ENCODE data around the gene SLC35E2B. TPM values are rescaled to one million over a fixed set of nuclear protein-coding genes. Genes with fewer than 3 reads are reported as not detected.
"Not testable (repeated sequence)": the region's sequence is repeated elsewhere in the genome, so short reads cannot be mapped to it uniquely, and the experiment has no call there.

SLC35E2B gene
- total RNA-seq, 2 donors from 2014 or later: 40.3 to 67.1 TPM

DNA sequence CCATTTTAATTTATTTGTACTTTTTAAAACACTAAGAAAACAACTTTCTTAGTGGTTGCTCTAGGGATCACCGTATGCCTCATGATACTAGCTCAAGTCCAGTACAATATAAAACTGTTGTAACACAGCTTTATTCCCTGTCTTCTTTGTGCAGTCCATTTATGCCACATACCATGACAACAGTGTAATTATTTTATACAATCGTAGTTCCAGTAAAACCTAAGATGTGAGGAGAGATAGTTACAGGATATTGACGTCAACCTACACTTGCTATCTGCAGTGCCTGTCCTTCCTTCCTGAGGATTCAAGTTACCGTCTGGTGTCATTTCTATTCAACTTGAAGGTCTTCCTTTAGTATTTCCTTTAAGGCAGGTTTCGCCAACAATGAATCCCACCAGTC is 46.3 kb downstream of the SLC35E2B start:
- H3K36me3 ChIP-seq; H3K4me1 ChIP-seq (replicated peaks); H3K9me3 ChIP-seq; H3K4me3 ChIP-seq; H3K27me3 ChIP-seq (replicated peaks; ENCODE audit: insufficient read depth); H3K27ac ChIP-seq; intact Hi-C loops (cut with DNase I); DNase-seq (ENCODE audit: low spot score): not testable (repeated sequence)
- WGBS: 78% methylated on average over 5 of the region's 5 CpGs

DNA sequence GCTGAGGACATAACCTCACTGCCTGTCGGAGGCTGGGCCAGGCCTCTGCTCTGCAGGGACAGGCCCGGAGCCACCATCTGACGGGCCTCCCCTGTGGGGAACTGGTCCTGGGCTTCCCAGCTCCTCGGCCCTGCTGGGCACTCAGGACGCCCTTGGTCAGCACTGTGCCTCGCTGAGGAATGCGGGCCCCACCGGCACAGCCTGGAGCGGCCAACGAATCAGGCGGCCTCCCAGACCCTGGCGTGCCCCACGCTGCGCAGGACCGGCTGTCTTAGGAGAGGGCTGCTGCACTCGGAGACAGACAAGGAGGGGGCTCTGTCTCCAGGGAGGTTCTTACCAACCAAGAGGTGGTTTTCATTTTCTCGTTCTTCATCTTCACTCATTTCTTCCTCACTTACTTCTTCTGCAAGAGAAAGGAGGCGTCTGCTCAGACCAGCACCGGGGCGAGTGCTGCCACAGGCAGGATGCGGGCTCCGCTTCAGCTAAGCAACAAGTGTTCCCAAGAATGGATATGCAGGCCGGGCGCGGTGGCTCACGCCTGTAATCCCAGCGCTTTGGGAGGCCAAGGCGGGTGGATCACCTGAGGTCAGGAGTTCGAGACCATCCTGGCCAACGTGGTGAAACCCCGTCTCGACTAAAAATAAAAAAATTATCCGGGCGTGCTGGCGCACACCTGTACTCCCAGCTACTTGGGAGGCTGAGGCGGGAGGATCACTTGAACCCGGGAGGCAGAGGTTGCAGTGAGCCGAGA is 51.7 kb downstream of the SLC35E2B start:
- WGBS: 95% methylated on average over 21 of the region's 38 CpGs
- intact Hi-C loops (cut with DNase I); DNase-seq (ENCODE audit: low spot score); H3K4me1 ChIP-seq (replicated peaks); H3K36me3 ChIP-seq; H3K9me3 ChIP-seq; H3K27me3 ChIP-seq (replicated peaks; ENCODE audit: insufficient read depth); H3K4me3 ChIP-seq; H3K27ac ChIP-seq: not testable (repeated sequence)

DNA sequence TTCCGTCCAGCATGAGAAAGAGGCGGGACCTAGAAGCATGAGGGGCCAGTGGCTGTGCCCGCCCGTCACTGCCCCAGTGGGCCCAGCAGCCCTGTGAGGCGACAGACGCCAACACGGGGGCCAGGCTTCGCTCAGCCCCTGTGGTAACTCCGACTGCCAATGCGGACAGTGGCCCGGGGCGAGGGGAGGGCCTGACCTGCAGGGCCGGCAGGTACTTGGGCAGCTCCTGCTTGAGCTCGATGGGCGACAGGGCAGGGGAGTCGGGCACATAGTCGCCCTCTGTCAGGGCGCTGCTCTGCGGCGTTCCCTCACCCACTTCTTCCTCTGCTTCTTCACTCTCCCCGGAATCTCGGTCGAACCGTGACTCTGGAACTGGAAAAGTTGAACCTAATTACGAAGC is 52.5 kb downstream of the SLC35E2B start:
- H3K4me1 ChIP-seq (replicated peaks); H3K27ac ChIP-seq; H3K4me3 ChIP-seq; DNase-seq (ENCODE audit: low spot score); H3K9me3 ChIP-seq; H3K36me3 ChIP-seq; H3K27me3 ChIP-seq (replicated peaks; ENCODE audit: insufficient read depth); intact Hi-C loops (cut with DNase I): not testable (repeated sequence)
- WGBS: 84% methylated on average over 5 of the region's 25 CpGs

DNA sequence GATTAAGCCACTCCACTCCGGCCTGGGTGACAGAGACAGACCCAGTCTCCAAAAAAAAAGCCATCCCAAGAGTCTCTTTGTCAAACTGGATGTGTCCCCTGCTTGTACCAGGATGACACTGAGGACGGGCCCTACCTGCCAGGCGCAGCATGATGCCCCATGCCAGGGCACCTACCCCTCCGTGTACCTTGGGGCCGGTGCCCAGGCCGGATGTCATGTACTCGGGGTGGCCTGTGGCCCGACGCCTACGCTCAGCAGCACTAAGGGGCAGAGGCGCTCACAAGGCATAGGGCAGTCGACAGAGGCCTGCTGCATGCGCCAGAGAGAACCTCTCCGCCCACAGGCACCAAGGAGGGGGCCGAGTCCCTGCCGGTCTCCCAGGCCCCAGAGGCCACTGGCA is 53.2 kb downstream of the SLC35E2B start:
- H3K27ac ChIP-seq; H3K9me3 ChIP-seq; intact Hi-C loops (cut with DNase I); H3K4me3 ChIP-seq; H3K27me3 ChIP-seq (replicated peaks; ENCODE audit: insufficient read depth); DNase-seq (ENCODE audit: low spot score); H3K4me1 ChIP-seq (replicated peaks); H3K36me3 ChIP-seq: not testable (repeated sequence)
- 97% methylated on average over 14 of the region's 16 CpGs for WGBS

DNA sequence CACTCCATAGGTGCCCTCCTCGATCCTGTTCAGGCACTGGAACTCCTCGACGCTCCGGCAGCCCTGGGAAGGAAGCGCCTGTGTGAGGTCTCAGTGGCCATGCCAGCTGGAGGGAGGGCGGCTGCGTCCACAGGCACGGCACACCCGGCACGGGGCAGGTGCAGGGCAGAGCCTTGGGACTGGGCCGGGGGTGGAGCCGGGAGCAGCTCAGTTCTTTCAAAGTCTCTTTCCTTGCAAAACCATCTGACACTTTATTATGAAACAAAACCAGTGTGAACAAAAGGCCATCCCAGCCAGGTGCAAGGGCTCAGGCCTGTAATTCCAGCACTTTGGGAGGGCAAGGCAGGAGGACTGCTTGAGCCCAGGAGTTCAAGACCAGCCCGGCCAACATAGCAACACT is 54.1 kb downstream of the SLC35E2B start:
- H3K9me3 ChIP-seq; H3K27me3 ChIP-seq (replicated peaks; ENCODE audit: insufficient read depth); H3K36me3 ChIP-seq; DNase-seq (ENCODE audit: low spot score); H3K27ac ChIP-seq; intact Hi-C loops (cut with DNase I); H3K4me1 ChIP-seq (replicated peaks); H3K4me3 ChIP-seq: not testable (repeated sequence)
- WGBS: 89% methylated on average over 7 of the region's 13 CpGs

DNA sequence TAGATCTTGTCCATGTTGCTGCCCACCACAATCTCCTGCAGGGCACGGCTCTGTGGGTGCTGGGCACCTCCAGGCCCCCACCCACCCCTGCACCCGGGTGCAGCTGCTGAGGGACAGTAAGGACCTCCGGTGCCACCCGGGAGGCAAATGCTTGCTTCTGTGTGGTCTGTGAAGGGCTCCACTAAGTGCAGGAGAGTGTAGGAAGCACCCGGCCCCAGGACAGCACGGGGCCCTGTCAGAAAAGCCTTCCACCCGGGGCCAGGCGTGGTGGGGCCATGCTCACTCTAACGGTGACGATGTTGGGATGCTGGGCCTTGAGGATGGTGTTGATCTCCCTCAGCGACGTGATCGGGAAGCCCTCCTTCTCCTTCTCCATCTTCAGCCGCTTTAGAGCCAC is 55.1 kb downstream of the SLC35E2B start:
- intact Hi-C loops (cut with DNase I); H3K36me3 ChIP-seq; DNase-seq (ENCODE audit: low spot score); H3K27me3 ChIP-seq (replicated peaks; ENCODE audit: insufficient read depth); H3K9me3 ChIP-seq; H3K4me3 ChIP-seq; H3K4me1 ChIP-seq (replicated peaks); H3K27ac ChIP-seq: not testable (repeated sequence)
- 79% methylated on average over 10 of the region's 14 CpGs for WGBS

DNA sequence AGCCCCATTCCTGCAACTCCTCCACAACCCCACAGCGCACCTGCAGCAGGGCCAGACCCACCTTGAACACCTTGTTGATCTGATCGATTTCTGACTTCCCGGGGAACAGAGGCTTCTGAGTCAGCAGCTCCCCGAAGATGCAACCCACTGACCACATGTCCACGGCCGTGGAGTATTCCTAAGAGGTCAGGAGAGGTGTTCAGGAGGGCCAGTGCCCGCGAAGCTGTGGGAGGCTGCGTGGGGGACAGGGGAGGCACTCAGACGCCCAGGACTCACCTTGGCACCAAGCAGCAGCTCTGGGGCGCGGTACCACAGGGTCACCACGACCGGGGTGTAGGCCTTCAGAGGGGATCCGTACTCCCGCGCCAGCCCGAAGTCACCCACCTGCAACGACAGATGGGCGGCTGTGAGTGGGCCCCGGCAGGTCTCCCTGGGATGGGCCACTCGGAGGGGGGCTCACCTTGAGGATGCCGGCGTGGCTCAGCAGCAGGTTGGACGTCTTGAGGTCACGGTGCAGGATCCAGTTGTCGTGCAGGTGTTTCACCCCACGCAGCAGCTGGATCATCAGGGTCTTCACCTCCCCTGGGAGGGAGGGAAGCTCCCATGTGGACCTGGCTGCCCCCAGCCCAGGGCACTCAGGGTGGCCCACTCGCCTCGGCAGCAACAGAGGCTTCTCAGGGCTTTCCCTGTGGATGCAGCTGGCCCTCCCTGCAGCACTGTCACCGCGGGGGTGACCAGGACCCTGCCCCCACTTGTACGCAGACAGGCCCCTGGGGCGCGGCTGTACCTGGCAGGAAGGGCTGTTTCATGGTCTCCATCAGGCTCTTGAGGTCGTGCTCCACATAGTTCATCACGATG is 55.7 kb downstream of the SLC35E2B start:
- H3K4me3 ChIP-seq; H3K27ac ChIP-seq; H3K9me3 ChIP-seq; DNase-seq (ENCODE audit: low spot score); intact Hi-C loops (cut with DNase I); H3K4me1 ChIP-seq (replicated peaks); H3K36me3 ChIP-seq; H3K27me3 ChIP-seq (replicated peaks; ENCODE audit: insufficient read depth): not testable (repeated sequence)
- 83% methylated on average over 25 of the region's 37 CpGs for WGBS

DNA sequence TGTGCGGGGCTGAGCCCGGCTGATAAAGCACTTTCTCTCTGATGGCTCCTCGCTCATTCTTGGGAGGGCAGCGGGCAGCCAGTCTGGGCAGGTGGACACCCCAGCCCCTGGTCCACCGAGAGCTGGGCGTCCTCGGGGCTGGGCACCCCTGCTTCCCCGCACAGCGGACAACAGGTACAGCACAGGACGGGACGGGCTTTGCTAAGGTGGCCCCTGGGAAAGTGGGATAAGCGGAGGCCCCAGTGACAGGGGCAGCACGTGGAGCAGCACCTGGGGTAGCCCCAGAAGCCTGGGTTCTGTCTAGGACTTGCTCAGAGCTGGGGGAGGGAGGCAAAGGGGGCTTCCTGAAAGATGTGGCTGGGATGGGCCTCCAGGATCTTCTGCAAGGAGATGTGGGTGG is 58.0 kb downstream of the SLC35E2B start:
- DNase-seq (ENCODE audit: low spot score); H3K27me3 ChIP-seq (replicated peaks; ENCODE audit: insufficient read depth); H3K9me3 ChIP-seq; H3K27ac ChIP-seq; H3K4me3 ChIP-seq; H3K4me1 ChIP-seq (replicated peaks); intact Hi-C loops (cut with DNase I); H3K36me3 ChIP-seq: not testable (repeated sequence)
- 98% methylated on average over 10 of the region's 13 CpGs for WGBS

DNA sequence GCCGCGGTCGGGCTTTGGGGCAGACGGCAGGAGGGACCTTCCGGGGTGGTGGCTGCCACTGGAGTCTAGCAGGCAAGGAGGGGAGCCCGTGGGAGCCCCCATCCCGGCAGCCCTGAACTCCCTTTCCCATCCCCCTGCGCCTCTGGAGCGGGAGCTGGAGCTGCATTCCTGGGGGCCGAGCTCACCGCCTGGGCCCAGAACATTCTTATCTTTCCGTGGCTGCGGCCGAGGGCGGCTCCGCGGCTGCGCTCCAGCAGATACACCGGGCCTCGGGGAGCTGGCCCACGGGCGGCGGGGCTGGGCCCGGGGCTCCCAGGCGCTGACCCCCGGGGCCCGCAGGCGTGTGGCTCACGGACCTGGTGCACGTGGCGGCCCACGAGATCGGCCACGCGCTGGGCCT is 59.2 kb downstream of the SLC35E2B start:
- WGBS: no CpG with 5 or more reads among the region's 35 CpGs
- H3K4me1 ChIP-seq (replicated peaks); H3K27me3 ChIP-seq (replicated peaks; ENCODE audit: insufficient read depth); intact Hi-C loops (cut with DNase I); H3K36me3 ChIP-seq; H3K9me3 ChIP-seq; H3K4me3 ChIP-seq; H3K27ac ChIP-seq; DNase-seq (ENCODE audit: low spot score): not testable (repeated sequence)
